HG02840 (cell line): ENCODE results near the gene DDI2.
"Not testable (repeated sequence)": the region's sequence is repeated elsewhere in the genome, so short reads cannot be mapped to it uniquely, and the experiment has no call there.

ENCODE experiments used
- ATAC-seq: cut with Tn5 transposase; IDR thresholded peaks from one replicate; pipeline ENCODE4 v1.9.1; 2021; ENCODE audit warnings: mild to moderate bottlenecking, moderate library complexity, moderate number of reproducible peaks; ENCODE audit not compliant: unreplicated experiment, low FRiP score

DDI2 gene

DNA sequence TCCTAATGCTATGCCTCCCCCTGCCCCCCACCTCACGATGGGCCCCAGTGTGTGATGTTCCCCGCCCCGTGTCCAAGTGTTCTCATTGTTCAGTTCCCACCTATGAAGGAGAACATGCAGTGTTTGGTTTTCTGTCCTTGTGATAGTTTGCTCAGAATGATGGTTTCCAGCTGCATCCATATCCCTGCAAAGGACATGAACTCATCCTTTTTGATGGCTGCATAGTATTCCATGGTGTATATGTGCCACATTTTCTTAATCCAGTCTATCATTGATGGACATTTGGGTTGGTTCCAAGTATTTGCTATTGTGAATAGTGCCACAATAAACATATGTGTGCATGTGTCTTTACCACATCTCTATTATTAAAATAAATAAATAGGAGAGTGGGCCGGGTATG is 82.1 kb downstream of the DDI2 start:
- not testable (repeated sequence) for ATAC-seq

DNA sequence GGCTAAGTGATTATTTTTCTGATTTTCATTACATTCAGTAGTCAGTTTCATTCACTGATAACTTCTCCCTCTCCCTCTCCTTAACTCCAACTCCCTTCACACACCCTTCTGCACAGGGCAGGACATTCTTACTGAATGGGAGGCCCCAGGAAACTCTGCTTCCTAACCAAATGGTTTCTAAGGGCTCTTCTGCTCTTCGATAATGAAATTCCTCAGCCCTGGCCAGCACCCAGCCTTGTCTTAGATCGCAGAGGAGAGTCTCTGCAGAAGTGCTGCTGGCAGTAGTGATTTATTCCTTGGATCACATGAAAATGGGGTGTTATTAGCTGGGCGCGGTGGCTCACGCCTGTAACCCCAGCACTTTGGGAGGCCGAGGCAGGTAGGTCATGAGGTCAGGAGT is 83.2 kb downstream of the DDI2 start:
- ATAC-seq = no peak

DNA sequence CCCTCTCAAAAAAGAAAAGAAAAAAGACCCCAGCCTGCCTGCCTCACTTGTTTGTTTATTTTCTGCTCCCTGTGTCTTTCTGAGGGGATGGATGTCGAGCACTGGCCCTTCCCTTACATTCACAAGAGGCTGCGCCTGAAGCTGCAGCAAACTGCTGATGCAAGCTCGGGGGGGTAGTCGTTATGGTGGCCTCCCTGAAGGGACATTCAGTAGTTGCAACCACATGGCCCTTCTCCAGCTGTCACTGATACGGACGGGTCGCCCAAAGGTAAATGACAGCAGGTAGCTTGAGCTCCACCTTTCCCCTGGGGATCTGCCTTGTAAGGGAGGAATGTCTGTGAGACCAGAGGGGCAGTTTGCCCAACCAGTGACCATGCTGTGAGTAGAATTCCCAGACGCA is 84.5 kb downstream of the DDI2 start:
- ATAC-seq = no peak

DNA sequence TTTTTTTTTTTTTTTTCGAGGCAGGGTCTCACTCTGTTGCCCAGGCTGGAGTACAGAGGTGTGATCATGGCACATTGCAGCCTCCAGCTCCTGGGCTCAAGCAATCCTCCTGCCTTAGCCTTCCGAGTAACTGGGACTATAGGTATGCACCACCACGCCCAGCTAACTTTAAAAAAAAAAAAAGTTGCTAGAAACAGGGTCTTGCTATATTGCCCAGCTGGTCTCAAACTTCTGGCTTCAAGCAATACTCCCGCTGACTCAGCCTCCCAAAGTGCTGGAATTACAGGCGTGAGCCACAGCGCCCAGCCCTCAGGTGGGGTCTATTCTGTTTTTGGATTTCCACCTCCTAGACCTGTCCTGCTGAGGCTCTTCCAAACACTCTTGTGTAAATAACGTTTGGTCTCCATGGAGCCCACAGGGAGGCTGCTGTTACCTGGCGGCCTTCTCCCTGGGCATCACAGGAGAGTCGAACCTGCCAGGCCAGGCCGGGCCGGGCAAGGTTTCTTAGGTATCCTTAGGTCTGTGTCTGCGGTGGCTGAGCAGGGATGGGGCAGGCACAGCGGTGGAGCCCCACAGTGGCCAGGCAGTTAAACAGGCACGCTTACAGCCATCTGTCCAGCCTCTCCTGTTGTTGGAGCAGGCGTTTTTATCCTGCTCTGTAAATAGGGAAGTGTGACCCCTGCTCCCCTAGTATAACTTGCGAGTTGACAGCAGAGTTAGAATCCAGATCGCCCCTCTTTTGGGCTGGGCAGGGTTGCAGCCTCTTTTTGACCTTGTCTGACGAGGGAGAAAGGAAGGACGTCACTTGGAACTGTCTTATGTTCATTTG is 85.7 kb downstream of the DDI2 start:
- no peak for ATAC-seq

DNA sequence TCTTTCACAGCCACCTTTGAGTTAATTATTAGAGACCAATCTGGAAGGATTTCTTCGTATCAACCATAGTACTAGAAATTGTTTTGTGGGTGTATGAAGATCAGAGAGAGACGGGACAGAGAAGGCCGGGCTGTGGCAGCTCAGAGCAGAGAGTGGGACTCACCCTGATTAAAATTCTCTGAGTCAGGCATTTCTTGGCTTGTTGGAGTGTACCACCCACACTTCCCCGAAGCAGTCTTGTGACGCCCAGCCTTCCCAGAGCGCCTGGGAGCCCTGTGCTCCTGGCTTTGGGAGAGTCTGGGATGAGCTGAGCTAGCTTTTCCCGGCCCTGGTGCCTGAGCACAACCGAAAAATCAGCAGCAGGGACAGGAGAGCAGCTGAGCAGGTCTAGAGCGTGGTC is 86.3 kb downstream of the DDI2 start:
- ATAC-seq = no peak

DNA sequence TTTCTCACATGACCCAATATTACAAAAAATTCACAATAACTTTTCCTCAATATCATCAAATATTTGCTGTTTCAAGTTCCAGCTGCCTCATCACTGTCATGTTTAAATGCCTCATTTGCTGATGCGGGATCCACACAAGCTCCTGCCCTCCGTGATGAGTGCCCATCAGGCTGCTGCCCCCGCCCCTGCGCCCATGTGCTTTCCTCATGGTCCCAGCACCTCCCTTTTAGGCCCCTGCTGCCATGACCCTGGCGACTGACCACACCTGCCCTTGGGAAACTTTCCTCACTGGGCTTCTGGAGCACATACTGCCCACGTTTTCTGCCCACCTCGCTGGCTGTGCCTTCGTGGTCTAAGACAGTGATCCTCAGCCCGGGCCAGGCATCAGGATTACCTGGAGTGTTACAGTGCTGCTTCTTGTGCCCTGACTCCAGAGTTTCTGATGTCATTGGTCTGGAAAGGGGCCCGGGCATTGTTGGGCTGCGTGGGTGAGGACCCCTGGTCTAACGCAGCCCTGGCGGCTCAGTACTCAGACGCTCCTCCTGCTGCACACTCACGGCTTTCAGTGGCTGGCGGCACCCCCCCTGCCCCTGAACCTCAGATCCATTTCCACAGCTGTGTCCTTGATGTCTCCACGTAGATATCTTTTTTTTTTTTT is 87.4 kb downstream of the DDI2 start:
- no peak for ATAC-seq

DNA sequence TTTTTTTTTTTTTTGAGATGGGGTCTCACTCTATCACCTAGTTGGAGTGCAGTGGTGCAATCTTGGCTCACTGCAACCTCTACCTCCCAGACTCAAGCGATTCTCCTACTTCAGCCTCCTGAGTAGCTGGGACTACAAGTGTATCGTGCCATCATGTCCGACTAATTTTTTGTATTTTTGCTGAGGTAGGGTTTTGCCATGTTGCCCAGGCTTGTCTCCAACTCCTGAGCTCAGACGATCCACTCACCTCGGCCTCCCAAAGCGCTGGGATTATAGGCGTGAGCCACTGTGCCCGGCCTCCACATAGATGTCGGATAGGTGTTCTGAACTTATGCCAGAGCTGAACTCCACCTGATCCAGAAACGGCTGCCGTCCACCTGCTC is 87.9 kb downstream of the DDI2 start:
- no peak for ATAC-seq

DNA sequence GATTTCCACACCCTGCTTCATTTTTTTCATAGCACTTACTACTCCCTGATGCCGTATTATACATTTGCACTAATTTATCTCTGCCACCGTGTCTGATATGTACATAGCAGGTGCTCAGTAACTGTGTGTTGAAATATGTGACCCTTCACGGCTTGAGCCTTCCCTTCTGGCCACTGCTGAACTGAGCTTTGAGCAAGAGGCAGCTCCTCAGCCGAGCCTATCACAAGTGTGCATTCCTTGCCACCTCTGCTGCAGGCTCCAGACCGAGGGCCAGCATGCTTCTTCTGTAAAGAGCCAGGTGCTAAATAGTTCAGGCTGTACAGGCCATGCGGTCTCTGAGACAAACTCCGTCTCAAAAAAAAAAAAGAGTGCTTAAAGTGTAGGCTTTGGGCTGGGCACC is 89.5 kb downstream of the DDI2 start:
- no peak for ATAC-seq

DNA sequence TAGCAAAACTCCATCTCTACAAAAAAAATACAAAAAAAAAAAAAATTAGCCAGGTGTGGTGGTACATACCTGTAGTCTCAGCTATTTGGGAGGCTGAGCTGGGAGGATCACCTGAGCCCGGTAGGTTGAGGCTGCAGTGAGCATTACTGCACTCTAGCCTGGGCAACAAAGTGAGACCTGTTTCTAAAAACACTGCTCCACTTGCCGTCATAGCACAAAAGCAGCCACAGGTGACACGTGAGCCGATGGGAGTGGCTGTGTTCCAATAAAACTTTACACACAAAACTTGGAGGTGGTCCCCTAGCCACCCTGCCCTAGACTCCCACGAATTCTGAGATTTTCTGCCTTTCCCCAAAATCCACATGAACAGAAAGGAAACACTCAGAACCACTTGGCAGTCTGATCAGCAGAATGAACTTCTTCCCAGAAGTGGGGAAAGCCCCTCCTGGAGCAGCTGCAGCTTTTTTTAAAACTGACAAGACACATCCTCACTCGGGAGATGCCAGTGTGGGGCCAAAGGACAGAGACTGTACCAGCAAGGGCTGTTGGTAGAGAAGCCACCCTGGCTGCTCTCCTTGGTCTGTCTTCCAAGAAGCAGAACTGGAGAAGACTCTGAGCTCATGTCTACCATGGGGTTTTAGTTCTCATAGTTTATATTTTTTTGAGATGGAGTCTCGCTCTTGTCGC is 90.1 kb downstream of the DDI2 start:
- no peak for ATAC-seq

DNA sequence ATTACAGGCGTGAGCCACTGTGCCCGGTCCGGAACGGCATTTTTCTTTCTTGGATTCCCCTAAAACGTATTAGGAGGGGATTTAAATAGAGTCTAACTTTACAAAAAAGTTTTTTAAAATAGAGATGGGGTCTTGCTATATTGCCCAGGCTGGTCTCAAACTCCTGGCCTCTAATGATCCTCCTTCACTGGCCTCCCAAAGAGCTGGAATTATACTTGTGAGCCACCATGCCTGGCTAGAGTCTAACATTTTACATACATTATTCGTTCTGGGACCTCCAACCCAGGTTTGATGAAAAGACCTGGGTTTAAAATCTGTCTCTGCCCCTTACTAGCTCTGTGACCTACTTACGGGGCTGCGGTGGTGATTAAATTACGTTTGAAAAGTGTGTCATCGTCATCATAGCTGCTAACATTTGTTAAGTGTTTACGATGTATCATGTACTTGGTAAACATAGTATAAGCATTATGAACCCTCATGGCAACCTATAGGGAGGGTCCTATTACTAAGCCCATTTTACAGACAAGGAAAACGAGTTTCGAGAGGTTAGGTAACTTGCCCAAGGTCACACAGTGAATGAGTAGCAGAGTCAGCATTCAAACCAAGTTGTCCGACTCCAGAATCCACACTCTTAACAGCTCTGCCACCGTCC is 91.4 kb downstream of the DDI2 start:
- ATAC-seq = no peak

DNA sequence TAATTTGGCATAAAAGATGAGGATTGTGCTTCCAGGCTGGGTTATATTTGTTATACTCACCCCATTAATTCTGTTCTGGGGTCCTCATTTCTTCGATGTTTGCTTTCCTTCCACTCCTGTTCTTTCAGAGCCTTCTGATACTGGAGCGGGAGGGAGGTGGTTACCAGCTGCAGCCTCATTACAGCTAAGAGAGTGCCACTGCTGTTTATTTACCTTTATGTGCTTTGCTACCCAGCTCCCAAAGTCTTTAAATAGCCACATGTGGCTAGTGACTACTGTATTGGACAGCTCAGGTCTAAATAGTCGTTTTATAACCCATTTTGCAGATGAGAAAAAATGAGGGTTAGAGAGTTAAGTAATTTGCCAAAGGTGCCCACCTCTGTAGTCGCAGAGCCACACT is 92.0 kb downstream of the DDI2 start:
- ATAC-seq = no peak

DNA sequence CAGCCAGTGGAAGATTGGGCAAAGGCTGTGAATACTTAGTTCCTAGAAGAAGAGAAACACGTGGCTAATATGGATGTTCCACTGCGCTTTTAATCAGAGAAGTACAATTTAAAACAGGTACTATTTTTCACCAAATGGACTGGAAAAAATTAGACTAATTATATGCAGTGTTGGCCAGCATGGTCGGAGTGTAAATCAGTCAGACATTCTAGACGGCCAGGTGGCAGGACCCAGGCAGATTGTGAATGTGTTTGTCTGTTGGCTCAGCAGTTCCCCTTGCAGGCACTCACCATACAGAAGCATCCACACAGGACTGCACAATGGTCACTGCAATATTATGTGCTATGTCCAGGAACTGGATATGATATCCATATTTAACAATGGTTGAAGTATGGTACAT is 94.9 kb downstream of the DDI2 start:
- ATAC-seq = no peak

DNA sequence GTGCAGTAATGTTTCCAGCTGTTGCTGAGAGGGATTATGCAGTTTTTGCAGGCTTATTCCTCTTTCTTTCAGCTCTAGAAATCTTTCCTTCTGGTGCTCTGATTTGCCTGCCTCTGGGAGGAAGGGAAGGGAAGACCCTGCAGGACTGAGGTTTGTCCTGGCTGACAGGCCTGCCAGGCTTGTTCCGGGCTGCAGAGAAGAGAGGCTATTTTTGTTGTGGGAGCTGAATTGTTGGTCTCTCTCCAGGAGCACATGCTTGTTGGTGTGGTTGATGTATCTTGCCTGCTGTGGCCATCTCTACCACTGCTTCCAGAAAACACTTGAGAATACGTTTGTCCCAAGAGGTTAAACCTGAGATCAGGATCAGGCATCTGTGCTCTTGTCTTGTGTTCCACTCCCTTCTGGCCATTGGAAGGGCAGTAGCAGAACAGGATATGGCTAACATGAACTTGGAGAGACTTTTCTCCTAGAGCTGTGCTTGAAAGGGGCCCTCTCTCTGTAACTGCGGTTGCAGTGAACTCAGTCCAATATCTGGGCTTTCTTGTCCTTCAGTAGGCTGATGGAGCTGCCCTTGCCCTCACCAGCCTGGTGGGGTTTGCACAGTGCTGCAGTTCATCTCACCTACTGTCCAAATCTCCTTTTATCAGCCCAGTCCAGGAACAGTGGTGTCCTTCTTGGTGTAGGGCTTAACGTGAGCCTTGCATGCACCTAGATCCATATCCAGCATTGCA is 97.3 kb downstream of the DDI2 start:
- ATAC-seq = no peak

DNA sequence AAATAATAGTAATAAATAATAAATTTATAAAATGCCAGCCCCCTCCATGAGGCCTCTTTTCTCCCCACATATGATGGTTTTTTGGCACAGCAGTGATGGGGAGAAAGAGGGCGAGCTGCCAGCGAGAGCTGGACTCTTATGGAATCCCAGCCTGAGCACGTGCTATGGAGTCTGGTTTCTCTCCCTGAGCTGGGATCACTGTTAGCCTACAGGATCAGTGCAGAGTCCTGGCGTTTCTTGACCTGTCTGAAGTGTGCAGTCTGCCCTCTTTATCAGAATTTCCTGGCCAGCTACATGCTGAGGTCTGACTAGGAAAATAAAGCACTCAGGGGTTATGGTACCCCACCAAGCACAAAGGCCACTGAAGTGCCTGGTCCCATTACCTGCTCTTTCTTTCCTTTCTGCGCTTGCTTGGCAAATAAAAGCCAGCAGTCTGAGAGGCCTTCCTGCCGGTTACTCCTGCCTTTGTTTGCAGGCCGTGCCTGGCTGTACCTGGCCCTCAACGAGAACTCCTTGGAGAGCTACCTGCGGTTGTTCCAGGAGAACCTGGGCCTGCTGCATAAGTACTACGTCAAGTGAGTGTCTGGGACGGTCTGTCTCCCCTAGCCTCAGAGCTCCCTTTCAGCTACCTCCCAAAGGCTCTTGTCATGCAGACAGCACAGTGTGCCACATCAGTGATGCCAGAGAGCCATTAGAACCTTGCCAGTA is 100.3 kb downstream of the DDI2 start:
- no peak for ATAC-seq

DNA sequence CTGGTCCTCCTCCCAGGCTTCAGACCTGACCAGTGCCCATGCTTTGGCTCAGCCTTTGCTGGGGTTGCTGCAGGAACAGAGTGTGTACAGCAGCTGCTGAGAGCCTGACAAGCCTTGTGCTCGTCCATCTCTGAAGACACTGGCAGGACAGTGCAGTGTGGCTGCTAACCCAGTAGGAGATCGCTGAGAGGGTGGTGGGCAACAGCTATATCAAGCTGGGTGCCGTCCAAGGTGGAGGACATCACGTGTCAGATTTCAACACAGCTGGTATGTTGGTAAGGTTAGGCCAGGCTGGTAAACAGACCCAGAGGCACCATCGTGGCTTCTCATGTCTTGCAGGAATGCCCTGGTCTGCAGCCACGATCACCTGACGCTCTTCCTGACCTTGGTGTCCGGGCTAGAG is 100.9 kb downstream of the DDI2 start:
- ATAC-seq = no peak
